Kidney (tissue), 14 donors: ENCODE results near the gene OR5C1. TPM values are rescaled to one million over a fixed set of nuclear protein-coding genes. Genes with fewer than 3 reads are reported as not detected.
"Not testable (repeated sequence)": the region's sequence is repeated elsewhere in the genome, so short reads cannot be mapped to it uniquely, and the experiment has no call there.

Experiments used
- DNase-seq, 5 donors: peaks; one replicate each; pipeline ENCODE4 v3.0.0-alpha.2; 2013 to 2020
- FAIRE-seq: peaks from 2 replicates; lab custom pipeline; 2012; peaks lifted over from hg19 to GRCh38; lab: Jason Lieb, UNC
- H3K27ac ChIP-seq, 2 donors: one replicate each; pipeline ENCODE4 v1.7.0; 2013; ENCODE audit warnings: low read depth in 2 of 2, low read length in 2 of 2, inconsistent platforms in 1 of 2
- H3K27me3 ChIP-seq: one replicate; pipeline ENCODE4 v1.7.1; 2013; ENCODE audit warnings: low read length, inconsistent platforms; ENCODE audit not compliant: control insufficient read depth, insufficient read depth
- H3K36me3 ChIP-seq, 3 donors: one replicate each; pipeline versions ENCODE4 v1.7.0 to v1.7.1; 2013; ENCODE audit warnings: low read length in 3 of 3, control low read depth in 1 of 3, inconsistent platforms in 1 of 3; ENCODE audit not compliant: insufficient read depth in 3 of 3, control insufficient read depth in 2 of 3
- H3K4me1 ChIP-seq, 3 donors: one replicate each; pipeline versions ENCODE4 v1.7.0 to v1.7.1; 2013; ENCODE audit warnings: low read length in 3 of 3, inconsistent platforms in 1 of 3, low read depth in 1 of 3; ENCODE audit not compliant: control insufficient read depth in 2 of 3, insufficient read depth in 2 of 3
- H3K4me3 ChIP-seq, 3 donors: one replicate each; pipeline versions ENCODE4 v1.7.0 to v1.8.1; 2013; ENCODE audit warnings: low read length in 3 of 3, control low read depth in 1 of 3, inconsistent platforms in 1 of 3
- H3K9ac ChIP-seq, 3 donors: one replicate each; pipeline versions ENCODE4 v1.7.0 to v1.7.1; 2013; ENCODE audit warnings: low read length in 3 of 3, control low read depth in 1 of 3, inconsistent platforms in 1 of 3
- H3K9me3 ChIP-seq, 3 donors: one replicate each; pipeline versions ENCODE4 v1.7.0 to v1.7.1; 2013; ENCODE audit warnings: low read length in 3 of 3, control low read depth in 1 of 3, inconsistent platforms in 1 of 3; ENCODE audit not compliant: control insufficient read depth in 2 of 3, insufficient read depth in 1 of 3
- CTCF ChIP-seq: IDR thresholded peaks from 3 replicates; pipeline ENCODE4 v1.5.1; 2012; ENCODE audit warnings: mild to moderate bottlenecking, moderate library complexity, borderline replicate concordance; ENCODE audit not compliant: insufficient read depth; ENCODE audit errors: extremely low read depth
- intact Hi-C: fragments of 100-400 bp; cut with DNase I; formaldehyde crosslinking; loops from one replicate; pipeline ENCODE4 v1.11.1; 2022
- polyA plus RNA-seq: library from polyadenylated mRNA; stranded (reverse); fragments of 350-450 nt; fragmentation: Illumina TruSeq; extraction: RNeasy Lipid Tissue Mini Kit (QIAGEN cat#74804); gene quantifications from one replicate; pipeline ENCODE4 v1.2.3, GENCODE V29; 2014; ENCODE audit warnings: low read depth, low replicate concordance; ENCODE audit not compliant: insufficient read depth
- total RNA-seq: library from RNA; stranded (reverse); fragmentation: NEBNext Ultra II Directional; extraction: Animal tissue kit (Norgen Biotek cat#: 25700); gene quantifications from one replicate; pipeline ENCODE4 v1.2.1, GENCODE V29; 2021
- donor health status: control.
- donor health status: control.
- donor health status: control.
- donor health status: control.
- donor health status: control.
- donor health status: DM: yes; HTN: yes; CAD: no.
- donor health status: Normal renal cell carcinoma (clear cell type).

The OR5C1 gene
- total and polyA plus RNA-seq, 2 donors from 2014 or later = not detected

DNA sequence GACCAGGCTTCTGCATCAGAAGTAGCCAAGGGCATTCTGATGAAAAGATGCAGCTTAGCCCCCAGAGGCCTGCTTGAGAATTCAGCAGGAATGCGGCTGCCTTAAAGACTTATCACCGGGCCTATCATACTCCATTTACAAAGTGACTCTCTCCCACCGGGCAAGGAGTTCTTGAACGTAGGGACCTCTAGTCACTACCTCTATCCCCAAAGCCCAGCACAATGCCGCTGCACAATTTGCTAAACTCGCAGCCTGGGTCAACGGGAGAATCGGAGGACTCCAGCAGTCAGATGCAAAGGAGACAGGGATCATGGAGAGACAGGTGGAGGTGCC is 39.0 kb downstream of the OR5C1 start:
- H3K4me1 ChIP-seq = peaks cover 4 to 9% (median 8%) of the 10 kb centered on the region in 3 donors
- no peaks in the 10 kb centered on the region for H3K27me3 ChIP-seq
- H3K9me3 ChIP-seq = no peaks in the 10 kb centered on the region
- H3K9ac ChIP-seq = peak overlapping the region; percentile 49 to 91 (median 84)
- peaks cover 2 to 10% (median 4%) of the 10 kb centered on the region in 3 donors for H3K36me3 ChIP-seq
- H3K4me3 ChIP-seq = peak overlapping the region; percentile 95 to 98 (median 96)
- intact Hi-C loops = no loop called here
- H3K27ac ChIP-seq = peak overlapping the region; percentile 62 to 95
- DNase-seq (peak in 1 of 5 donors; percentile 53), FAIRE-seq (no peak)
- TF ChIP-seq CTCF = no peak

DNA sequence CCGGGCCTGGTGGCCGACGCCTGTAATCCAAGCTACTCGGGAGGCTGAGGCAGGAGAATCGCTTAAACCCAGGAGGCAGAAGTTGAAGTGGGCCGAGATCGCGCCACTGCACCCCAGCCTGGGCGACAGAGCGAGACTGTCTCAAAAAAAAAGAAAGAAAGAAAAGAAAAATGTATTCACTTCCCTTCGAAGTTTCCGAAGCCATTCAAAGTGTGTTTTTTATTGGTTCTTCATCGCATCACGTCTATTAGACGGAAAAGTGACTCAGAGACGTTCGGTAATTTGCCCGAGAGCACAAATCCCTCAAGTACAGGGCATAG is 40.2 kb downstream of the OR5C1 start:
- FAIRE-seq, H3K9me3 ChIP-seq, H3K4me1 ChIP-seq, H3K27me3 ChIP-seq, DNase-seq, H3K36me3 ChIP-seq, intact Hi-C loops: not testable (repeated sequence)
- Histone ChIP-seq H3K9ac (peak overlapping the region in 2 of 3 donors; percentile 84 to 91), H3K4me3 (peak overlapping the region; percentile 95 to 98 (median 96)), H3K27ac (peak overlapping the region; percentile 95 to 97)

DNA sequence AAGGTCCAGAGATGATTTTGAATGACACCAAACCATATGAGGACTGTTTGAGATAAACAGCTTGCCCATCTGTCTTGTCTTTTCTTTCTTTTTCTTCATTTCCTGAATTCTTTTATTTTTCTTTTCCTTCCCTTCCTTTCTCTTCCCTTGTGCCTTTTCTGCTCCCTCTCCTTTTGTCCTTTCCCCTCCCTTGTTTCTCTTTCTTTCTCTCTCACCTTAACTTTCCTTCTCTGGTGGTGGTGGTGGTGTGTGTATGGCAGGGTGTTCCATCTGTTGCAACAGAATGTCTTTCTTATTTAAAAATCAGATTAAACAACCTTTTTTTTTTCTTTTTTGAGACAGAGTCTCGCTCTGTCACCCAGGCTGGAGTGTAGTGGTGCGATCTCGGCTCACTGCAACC is 43.5 kb downstream of the OR5C1 start:
- H3K27ac ChIP-seq = no peak overlapping the region
- TF ChIP-seq CTCF = no peak
- no peak for FAIRE-seq
- no peaks in the 10 kb centered on the region for H3K27me3 ChIP-seq
- no peaks in the 10 kb centered on the region for H3K9me3 ChIP-seq
- H3K4me3 ChIP-seq = no peak overlapping the region
- H3K9ac ChIP-seq = no peak overlapping the region
- intact Hi-C loops = no loop called here
- no peak for DNase-seq
- H3K4me1 ChIP-seq = peaks cover 0 to 5% (median under 1%) of the 10 kb centered on the region in 3 donors
- H3K36me3 ChIP-seq = no peaks in the 10 kb centered on the region

DNA sequence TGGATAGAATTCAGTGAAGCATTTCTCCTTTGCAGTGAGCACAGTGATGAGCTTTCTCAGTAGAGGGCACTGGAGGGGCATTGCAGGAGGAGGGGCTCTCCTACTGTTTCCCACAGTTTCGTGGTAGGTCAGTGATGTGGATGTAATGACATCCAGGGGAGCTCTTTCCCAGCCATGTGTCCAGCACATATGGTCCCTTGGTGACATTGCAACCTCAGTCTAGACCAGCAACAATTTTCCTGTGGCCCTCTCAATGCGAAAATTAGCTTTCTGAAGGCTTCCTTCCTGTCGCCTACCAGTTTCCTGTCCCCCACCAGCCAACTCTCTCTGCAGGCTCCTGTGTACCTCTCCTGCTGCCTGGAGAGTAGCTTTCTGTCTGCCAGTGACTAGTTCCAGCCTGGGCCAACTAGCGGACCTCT is 46.6 kb downstream of the OR5C1 start:
- Histone ChIP-seq H3K27ac (no peak overlapping the region), H3K36me3 (no peaks in the 10 kb centered on the region), H3K27me3 (no peaks in the 10 kb centered on the region), H3K4me3 (no peak overlapping the region), H3K4me1 (no peaks in the 10 kb centered on the region), H3K9ac (no peak overlapping the region), H3K9me3 (no peaks in the 10 kb centered on the region)
- no peak for TF ChIP-seq CTCF
- peak in 2 of 5 donors; percentile 9 to 37 for DNase-seq
- no peak for FAIRE-seq
- intact Hi-C loops = no loop called here
